Right atrium auricular region (tissue), 2 donors: Measurements from ENCODE around the gene OR10H1. TPM values are rescaled to one million over a fixed set of nuclear protein-coding genes. Genes with fewer than 3 reads are reported as not detected.
"Not testable (repeated sequence)": the region's sequence is repeated elsewhere in the genome, so short reads cannot be mapped to it uniquely, and the experiment has no call there.

Experiments used
- DNase-seq: peaks from one replicate; pipeline ENCODE4 v3.0.0-alpha.2; 2019; ENCODE audit warnings: low spot score
- H3K27ac ChIP-seq, 2 donors: fragments of 200-600 bp; sonication (generic); 1 replicate in 1 of 2; 2 replicates in 1 of 2; pipeline ENCODE4 v1.5.1; 2016 to 2019
- H3K27me3 ChIP-seq, 2 donors: fragments of 200-600 bp; sonication (generic); one replicate each; pipeline versions ENCODE4 v1.5.1 to v1.6.0; 2017 to 2019
- H3K36me3 ChIP-seq: fragments of 200-600 bp; sonication (generic); one replicate; pipeline ENCODE4 v1.5.1; 2016
- H3K4me1 ChIP-seq, 2 donors: fragments of 200-600 bp; sonication (generic); one replicate each; pipeline versions ENCODE4 v1.5.1 to v1.6.0; 2017 to 2019
- H3K4me3 ChIP-seq, 2 donors: fragments of 200-600 bp; sonication (generic); 1 replicate in 1 of 2; 2 replicates in 1 of 2; pipeline ENCODE4 v1.5.1; 2017 to 2019; ENCODE audit warnings: mild to moderate bottlenecking in 1 of 2, moderate library complexity in 1 of 2
- H3K9me3 ChIP-seq, 2 donors: fragments of 200-600 bp; sonication (generic); one replicate each; pipeline ENCODE4 v1.5.1; 2019
- total RNA-seq, 2 donors: library from RNA; depleted of rRNA; stranded (reverse); fragments of >200 nt; gene quantifications; one replicate each; pipeline ENCODE4 v1.1.0, GENCODE V29; 2016
- TF ChIP-seq, protein P1 (sequence below), 2 donors: fragments of 200-600 bp; sonication (generic); IDR thresholded peaks; one replicate each; pipeline ENCODE4 v1.5.1; 2019; ENCODE audit warnings: antibody characterized with exemption in 2 of 2

Gene OR10H1
- total RNA-seq, 2 donors from 2014 or later, result not detected

DNA sequence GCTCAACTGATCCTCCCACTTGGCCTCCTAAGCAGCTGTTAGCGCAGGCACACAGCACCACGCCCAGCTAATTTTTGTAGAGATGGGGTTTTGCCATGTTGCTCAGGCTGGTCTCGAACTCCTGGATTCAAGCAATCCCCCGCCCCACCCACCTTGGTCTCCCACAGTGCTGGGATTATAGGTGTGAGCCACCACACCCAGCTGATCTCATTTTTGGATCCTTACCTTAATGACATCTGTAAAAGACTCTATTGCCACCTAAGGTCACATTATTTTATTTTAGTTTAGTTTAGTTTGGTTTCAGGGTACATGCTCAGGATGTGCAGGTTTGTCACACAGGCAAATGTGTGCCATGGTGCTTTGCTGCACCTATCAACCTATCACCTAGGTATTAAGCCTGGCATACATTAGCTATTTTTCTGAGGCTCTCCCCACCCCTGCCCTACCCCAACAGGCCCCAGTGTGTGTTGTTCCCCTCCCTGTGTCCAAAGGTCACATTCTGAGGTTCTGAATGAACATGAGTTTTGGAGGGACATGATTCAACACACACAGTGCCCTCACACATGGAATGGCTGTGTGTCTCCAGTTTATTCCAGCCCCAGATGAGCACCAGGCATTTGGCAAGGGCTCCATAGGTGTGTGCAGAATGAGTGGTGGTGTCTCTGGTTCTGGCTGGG, 26.7 kb downstream of the OR10H1 start:
- H3K27ac ChIP-seq, result no peak overlapping the region
- no peak for DNase-seq
- H3K4me1 ChIP-seq, result no peaks in the 10 kb centered on the region
- H3K27me3 ChIP-seq, result no peaks in the 10 kb centered on the region
- TF ChIP-seq, protein P1, sequence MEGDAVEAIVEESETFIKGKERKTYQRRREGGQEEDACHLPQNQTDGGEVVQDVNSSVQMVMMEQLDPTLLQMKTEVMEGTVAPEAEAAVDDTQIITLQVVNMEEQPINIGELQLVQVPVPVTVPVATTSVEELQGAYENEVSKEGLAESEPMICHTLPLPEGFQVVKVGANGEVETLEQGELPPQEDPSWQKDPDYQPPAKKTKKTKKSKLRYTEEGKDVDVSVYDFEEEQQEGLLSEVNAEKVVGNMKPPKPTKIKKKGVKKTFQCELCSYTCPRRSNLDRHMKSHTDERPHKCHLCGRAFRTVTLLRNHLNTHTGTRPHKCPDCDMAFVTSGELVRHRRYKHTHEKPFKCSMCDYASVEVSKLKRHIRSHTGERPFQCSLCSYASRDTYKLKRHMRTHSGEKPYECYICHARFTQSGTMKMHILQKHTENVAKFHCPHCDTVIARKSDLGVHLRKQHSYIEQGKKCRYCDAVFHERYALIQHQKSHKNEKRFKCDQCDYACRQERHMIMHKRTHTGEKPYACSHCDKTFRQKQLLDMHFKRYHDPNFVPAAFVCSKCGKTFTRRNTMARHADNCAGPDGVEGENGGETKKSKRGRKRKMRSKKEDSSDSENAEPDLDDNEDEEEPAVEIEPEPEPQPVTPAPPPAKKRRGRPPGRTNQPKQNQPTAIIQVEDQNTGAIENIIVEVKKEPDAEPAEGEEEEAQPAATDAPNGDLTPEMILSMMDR (IDR thresholded peaks at IDR 0.05), result no peak
- H3K9me3 ChIP-seq, result no peaks in the 10 kb centered on the region
- H3K4me3 ChIP-seq, result no peak overlapping the region
- no peaks in the 10 kb centered on the region for H3K36me3 ChIP-seq

DNA sequence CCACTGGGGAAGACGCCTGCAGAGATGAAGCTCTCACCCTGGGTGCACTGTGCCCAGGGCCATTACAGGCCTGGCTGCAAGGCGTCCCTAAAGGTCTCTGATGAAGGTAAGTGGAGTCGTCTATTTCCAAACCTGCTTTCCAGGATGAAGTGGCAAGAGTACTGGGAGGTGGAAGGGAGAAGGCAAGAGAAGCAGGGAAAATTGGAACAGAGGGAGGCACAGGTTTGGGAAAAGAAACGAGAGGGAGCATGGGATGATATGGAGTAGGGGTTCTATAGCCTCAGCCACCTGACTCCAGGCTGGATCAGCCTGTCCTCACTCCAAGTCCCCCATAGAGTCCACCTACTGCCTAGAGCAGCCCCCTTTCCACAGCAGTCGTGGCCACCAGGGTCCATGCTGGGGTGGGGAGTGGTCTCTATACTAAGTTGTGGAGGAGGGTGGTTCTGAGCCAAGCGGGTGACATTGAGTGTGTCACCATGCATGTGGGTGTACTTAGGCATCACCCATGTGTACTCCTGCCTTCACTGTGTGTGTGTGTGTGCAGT, 27.8 kb downstream of the OR10H1 start, which contains the start of gene OR10H5:
OR10H5 (plus strand) TSS at position 51 of the 545 bp plus-strand sequence. CDS start 6,388 bp downstream, outside the sequence.
- Histone ChIP-seq H3K27ac (no peak within 1 kb of the TSS), H3K9me3 (no peaks in the 10 kb centered on the region), H3K36me3 (no peaks in the 10 kb centered on the region), H3K4me1 (no peaks in the 10 kb centered on the region), H3K4me3 (no peak within 1 kb of the TSS), H3K27me3 (no peaks in the 10 kb centered on the region)
- TF ChIP-seq, protein P1 (IDR thresholded peaks at IDR 0.05), result no peak
- no peak for DNase-seq

DNA sequence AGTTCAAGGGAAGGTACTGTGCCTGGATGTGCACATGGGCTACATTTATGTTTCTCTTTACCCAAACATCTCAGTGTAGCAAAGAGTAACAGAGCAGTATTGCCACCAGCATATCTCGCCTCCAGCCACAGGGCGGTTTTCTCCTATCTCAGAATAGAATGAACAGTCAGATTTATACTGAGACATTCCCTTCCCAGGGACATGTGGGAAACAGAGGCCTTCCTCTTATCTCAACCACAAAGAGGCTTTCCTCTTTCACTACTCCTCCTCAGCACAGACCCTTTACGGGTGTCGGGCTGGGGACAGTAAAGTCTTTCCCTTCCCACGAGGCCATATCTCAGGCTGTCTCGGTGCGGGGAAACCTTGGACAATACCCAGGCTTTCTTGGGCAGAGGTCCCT, 32.6 kb downstream of the OR10H1 start:
- not testable (repeated sequence) for DNase-seq, H3K36me3 ChIP-seq, H3K4me3 ChIP-seq, H3K27me3 ChIP-seq, H3K9me3 ChIP-seq, H3K27ac ChIP-seq
- peaks cover 0 to 16% of the 10 kb centered on the region in 2 donors for H3K4me1 ChIP-seq

DNA sequence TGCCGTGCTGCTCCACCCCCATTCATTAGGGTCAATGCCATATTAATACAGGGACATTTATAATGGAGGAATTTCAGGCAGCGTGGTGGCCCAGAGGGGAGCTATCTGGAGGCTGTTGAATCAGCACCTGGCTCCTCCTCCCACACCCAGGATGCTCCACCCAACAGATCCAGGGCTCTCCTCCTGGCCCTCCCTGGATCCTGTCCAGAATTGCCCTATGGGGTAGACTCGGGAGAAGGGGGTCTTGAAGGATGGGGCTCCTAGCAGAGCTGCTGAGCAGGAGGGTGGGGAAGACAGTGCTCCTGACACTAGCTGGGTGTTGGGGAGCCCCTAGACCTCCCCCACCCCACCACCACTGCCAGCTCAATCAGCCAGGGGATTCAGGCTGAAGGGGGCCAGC, 33.3 kb downstream of the OR10H1 start:
- no peaks in the 10 kb centered on the region for H3K27me3 ChIP-seq
- DNase-seq, result no peak
- H3K27ac ChIP-seq, result no peak overlapping the region
- no peaks in the 10 kb centered on the region for H3K9me3 ChIP-seq
- no peak overlapping the region for H3K4me3 ChIP-seq
- H3K36me3 ChIP-seq, result no peaks in the 10 kb centered on the region
- TF ChIP-seq, protein P1 (IDR thresholded peaks at IDR 0.05), result no peak
- H3K4me1 ChIP-seq, result peaks cover 0 to 16% of the 10 kb centered on the region in 2 donors

DNA sequence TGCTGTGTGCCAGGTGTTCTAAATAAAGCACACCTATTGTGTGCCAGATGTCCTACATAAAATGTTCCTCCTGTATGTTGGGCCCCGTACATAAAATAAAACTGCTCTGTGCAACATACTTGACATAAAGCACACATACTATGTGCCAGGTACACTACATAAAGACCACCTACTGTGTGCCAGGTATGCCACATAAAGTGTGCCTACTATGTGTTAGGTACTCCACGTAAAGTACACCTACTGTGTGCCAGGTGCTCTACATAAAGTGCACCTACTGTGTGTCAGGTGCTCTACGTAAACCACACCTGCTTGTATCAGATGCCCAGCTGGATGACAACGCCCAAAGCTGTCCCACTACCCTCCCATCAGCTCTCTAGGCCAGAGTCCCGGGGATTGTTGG, 33.8 kb downstream of the OR10H1 start:
- TF ChIP-seq, protein P1 (IDR thresholded peaks at IDR 0.05), result no peak
- H3K4me3 ChIP-seq, result no peak overlapping the region
- no peak overlapping the region for H3K27ac ChIP-seq
- H3K36me3 ChIP-seq, result no peaks in the 10 kb centered on the region
- DNase-seq, result no peak
- no peaks in the 10 kb centered on the region for H3K27me3 ChIP-seq
- peaks cover 0 to 16% of the 10 kb centered on the region in 2 donors for H3K4me1 ChIP-seq
- H3K9me3 ChIP-seq, result no peaks in the 10 kb centered on the region

DNA sequence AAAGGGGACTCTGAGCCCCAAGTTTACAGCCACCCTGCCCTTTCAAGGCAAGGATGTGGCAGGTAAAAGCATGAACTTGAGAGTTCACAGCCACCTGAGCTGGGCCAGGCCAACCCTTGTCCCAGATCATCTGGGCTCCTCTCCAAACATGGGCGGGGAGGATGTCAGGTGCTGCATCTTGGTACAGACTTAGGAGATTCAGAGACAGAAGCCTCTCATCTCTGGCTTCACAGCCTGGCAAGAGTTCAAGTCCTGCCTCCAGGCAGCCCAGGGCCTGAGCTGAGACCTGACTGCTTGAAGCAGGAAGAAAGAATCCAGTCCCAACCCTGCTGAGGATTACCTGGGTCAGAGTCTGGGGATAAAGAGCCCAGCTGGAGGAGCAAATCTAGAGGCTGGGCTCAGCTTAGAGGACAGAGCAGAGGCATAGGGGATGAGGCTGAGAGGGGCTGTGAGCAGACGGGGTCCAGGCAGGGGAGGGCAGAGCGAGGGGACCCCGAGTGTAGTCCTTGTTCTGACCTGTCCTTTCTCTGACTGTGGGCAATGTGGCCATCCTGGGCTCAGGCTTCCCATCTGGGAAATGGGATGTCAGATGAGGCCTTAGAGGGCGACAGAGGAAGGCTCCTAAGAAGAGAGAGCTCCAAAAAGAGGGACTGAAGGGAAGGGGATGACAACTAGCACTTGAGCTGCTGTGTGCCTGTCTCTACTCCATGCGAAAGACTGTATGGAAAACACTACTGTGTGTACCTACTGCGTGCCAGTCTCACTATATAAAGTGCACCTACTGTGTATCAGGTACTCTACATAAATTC, 34.6 kb downstream of the OR10H1 start:
- Histone ChIP-seq H3K4me1 (peaks cover 0 to 16% of the 10 kb centered on the region in 2 donors), H3K27ac (peak overlapping the region; percentile 39 to 73)
- no peak for DNase-seq

More for the DNA sequence above, 34.6 kb downstream of the OR10H1 start:
- H3K4me3 ChIP-seq, result no peak overlapping the region
- H3K27me3 ChIP-seq, result no peaks in the 10 kb centered on the region
- H3K36me3 ChIP-seq, result no peaks in the 10 kb centered on the region
- TF ChIP-seq, protein P1 (IDR thresholded peaks at IDR 0.05), result no peak
- no peaks in the 10 kb centered on the region for H3K9me3 ChIP-seq
